Loucy (cell line): ENCODE data around the gene CCDC73.

Experiments
- CTCF ChIP-seq: fragments of 200-600 bp; sonication (generic); conservative IDR thresholded peaks from 2 replicates; pipeline ENCODE4 v1.5.1; 2014; ENCODE audit warnings: mild to moderate bottlenecking, antibody characterized with exemption, low read length
- EZH2phosphoT487 ChIP-seq: fragments of 200-600 bp; IDR thresholded peaks from 2 replicates; pipeline ENCODE4 v1.6.1; 2018; ENCODE audit warnings: antibody characterized with exemption, mild to moderate bottlenecking, moderate library complexity, borderline replicate concordance

DNA sequence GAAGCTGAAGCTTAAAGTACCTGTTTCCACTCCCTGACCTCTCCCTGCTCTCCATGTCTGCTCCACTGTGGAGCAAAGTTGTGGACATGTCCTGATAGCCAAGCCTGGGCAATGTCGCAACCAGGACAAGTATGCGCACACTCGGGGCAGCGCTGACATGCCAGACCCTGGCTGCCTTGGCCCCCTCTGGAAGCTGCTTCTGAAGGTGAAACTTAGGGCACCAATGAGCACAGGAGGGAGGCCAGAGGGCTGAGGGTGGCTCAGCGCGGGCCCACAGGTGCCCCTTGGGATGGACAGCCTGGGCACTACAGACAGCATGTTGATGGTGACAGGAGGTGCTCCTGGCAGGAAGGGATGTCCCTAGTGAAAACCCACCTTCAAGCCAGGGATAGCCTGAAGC lies 90.2 kb downstream of the CCDC73 start:
- TF ChIP-seq CTCF, result no peak
- TF ChIP-seq EZH2phosphoT487, result no peak
